ENCODE results near the gene TTC7B. TPM values are rescaled to one million over a fixed set of nuclear protein-coding genes. Genes with fewer than 3 reads are reported as not detected.

The TTC7B gene
- total and polyA plus RNA-seq, 2 experiments from 2014 or later = 7.9 to 28.6 TPM

GRCh38 chr14:90676912-90677311 is 139.3 kb downstream of the TTC7B start (continued):
- TF ChIP-seq ZNF462 (CRISPR knock-in tag; IDR thresholded peaks at IDR 0.05) (no peak), ZNF114 (CRISPR knock-in tag; IDR thresholded peaks at IDR 0.05) (no peak), REST (IDR thresholded peaks at IDR 0.05; ENCODE audit: unreplicated experiment) (no peak), EZH2phosphoT487 (IDR thresholded peaks at IDR 0.05; ENCODE audit: unreplicated experiment) (no peak), EZH2 (IDR thresholded peaks at IDR 0.05; ENCODE audit: low read depth, unreplicated experiment) (no peak)

GRCh38 chr14:90676356-90676755 is 139.9 kb downstream of the TTC7B start:
- no peak overlapping the region for H2AFZ ChIP-seq
- no peaks in the 10 kb centered on the region for H3K36me3 ChIP-seq (ENCODE audit: insufficient read depth)
- H3K4me3 ChIP-seq = no peak overlapping the region
- ATAC-seq (no peak), DNase-seq (ENCODE audit: low spot score) (no peak)
- Mint-ChIP-seq H3K4me3 (no peak overlapping the region), H3K4me1 (peaks cover 13% of the 10 kb centered on the region), H3K27ac (no peak overlapping the region), H3K9me3 (no peaks in the 10 kb centered on the region), H3K27me3 (ENCODE audit: insufficient read depth, low read depth, poor library complexity) (no peaks in the 10 kb centered on the region), H3K36me3 (ENCODE audit: low read depth) (no peaks in the 10 kb centered on the region; the same call in 2 of the 3 replicates)
- no peaks in the 10 kb centered on the region for H3K79me2 ChIP-seq (replicated peaks; ENCODE audit: insufficient read depth)
- H3K4me2 ChIP-seq = no peak overlapping the region
- no peaks in the 10 kb centered on the region for H3K4me1 ChIP-seq (ENCODE audit: insufficient read depth)
- H3K27ac ChIP-seq (ENCODE audit: low read depth) = no peak overlapping the region
- no peaks in the 10 kb centered on the region for H3K27me3 ChIP-seq (ENCODE audit: insufficient read depth)
- H4K20me1 ChIP-seq (replicated peaks; ENCODE audit: insufficient read depth) = no peaks in the 10 kb centered on the region
- H3K9me2 ChIP-seq (ENCODE audit: insufficient read depth) = peaks cover 5% of the 10 kb centered on the region; the same call in 1 of the 2 replicates
- H3F3A ChIP-seq (replicated peaks; ENCODE audit: low read depth) = no peaks in the 10 kb centered on the region
- TF ChIP-seq ETS1 (IDR thresholded peaks at IDR 0.05) (no peak), REST (IDR thresholded peaks at IDR 0.05; ENCODE audit: unreplicated experiment) (no peak), ZNF331 (CRISPR knock-in tag; IDR thresholded peaks at IDR 0.05; ENCODE audit: low read depth) (no peak), STAT1 (IDR thresholded peaks at IDR 0.05; ENCODE audit: unreplicated experiment) (no peak)

Data from GM23338 (cell line).